ENCODE measurements around the gene ST6GALNAC2.
"Not testable (repeated sequence)": the region's sequence is repeated elsewhere in the genome, so short reads cannot be mapped to it uniquely, and the experiment has no call there.

ST6GALNAC2 gene

DNA sequence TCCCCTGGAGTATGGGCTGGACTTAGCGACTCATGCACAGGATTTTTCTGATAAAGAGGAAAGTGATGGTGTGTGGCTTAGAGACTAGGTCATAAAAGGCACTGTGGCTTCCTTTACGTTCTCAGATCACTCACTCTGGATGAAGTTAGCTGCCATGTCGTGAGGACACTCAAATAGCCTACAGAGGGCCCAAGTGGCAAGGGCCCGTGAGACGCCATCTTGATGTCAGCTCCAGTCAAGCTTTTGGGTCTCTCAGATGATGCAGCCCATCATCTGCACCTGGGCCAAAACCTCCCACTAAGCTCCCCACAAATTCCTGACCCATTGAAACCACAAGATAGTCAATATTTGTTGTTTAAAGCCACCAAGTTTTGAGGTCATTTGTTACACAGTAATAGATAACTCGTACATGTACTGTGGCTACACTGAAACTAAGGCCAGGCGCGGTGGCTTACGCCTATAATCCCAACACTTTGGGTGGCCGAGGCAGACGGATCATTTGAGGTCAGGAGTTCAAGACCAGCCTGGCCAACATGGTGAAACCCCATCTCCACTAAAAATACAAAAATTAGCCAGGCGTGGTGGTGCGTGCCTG lies 14.7 kb downstream of the ST6GALNAC2 start:
- no peak for DNase-seq (ENCODE audit: low spot score)

DNA sequence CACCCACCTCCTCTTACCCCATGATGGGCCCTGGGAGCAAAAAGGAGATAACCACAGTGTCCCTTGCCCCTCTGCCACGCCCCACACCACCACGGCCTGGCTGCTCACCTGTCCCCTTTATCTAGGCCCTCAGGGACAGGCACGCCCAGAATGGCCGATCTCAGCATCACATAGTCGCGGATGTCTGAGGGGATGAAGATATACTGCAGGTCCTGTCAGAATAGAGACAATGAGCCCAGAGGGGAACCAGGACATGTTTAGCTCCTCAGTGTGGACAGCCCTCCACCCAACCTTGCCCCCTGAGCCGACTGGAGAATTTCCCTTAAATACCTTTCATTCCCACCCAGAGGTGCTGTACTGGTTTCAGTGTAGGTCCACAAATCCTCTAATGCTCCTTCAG lies 15.2 kb downstream of the ST6GALNAC2 start:
- no peak for DNase-seq (ENCODE audit: low spot score)

DNA sequence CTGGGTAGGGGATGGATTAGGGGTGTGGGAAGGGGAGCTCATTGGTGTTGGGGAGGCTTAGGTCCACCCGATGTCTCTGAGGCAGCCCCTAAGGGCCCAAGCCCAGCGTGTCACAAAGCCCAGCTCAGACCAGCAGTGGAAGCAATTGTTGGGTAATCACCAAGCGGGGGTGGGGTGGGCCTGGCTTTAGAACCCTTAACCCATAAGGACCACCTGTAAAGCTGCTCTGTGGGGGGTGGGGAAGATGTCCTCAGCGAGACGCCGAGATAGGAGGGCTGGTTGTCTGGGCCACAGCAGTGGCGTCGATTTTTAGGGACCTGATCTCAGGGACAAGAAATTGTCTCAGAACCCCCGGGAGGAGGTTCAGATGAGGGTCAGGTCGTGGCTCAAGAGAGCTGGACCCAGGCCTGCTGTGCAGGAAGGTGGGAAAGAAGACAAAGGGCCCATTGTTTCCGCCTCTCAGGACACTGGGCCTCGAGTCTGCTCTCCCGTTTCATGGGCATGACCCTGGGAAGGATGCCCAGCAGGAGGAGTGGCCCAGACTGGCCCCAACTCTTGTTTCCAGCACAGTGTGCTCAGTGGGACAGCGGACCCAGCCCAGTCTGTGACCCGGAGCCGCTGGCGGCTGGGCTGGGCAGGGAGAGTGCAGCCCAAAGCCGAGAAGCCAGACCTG lies 15.9 kb downstream of the ST6GALNAC2 start:
- DNase-seq (ENCODE audit: low spot score) = peak; percentile 82

DNA sequence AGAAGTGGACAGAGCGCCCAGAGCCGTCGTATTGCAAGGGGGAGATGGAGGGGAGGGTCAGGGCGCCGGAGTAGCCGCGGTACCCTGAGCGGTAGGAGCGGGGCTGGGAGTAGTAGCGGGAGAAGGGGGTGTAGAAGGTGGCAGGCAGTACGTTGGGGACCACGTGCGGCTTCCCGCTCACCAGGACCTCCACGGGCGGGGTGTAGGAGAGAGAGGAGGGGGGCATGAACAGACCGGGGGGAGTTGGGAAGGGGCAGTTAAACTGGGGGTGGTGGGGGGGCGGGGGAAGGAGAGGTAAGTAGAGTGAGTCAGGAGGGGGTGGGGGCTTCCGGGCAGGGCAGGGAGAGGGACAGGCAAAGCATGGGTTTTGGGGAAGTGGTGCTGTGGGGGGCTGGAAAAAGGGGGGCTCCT lies 16.8 kb downstream of the ST6GALNAC2 start:
- no peak for DNase-seq (ENCODE audit: low spot score)

DNA sequence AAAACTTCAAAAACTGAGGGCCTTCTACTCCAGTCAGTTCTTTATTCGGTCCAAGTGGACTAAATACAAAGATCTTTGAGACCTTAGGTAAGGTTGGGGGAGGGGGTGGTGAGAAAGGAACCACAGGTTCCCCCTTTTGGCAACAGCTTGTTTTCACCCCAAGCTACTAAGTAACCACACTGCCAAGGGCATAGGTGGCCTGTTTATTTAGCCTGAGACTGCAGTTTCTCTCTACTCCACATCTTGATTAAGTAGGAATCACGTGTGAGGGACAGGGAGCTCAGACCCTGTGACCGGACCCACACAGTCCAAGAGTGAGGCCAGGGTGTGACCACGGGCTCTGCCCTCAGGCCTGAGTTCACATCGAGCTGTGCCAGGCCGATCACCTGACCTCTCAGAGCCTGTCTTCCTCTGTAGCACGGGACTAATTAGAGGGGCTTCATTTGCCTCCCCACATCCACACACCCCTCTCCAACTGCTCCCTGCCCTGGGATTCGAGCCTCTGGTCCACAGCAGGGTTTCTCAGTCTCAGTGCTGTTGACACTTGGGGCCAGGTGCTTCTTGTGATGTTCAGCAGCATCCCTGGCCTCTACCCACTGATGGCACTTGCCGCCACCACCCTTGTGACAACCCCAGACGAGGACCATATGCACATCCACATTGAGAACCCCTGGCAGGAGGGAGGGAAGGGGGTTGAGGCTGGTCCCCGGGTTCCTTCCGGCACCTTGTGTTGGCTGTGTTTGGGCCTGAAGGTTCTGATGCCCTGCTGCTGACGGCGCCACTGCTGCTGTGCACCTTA lies 17.8 kb downstream of the ST6GALNAC2 start:
- no peak for DNase-seq (ENCODE audit: low spot score)

DNA sequence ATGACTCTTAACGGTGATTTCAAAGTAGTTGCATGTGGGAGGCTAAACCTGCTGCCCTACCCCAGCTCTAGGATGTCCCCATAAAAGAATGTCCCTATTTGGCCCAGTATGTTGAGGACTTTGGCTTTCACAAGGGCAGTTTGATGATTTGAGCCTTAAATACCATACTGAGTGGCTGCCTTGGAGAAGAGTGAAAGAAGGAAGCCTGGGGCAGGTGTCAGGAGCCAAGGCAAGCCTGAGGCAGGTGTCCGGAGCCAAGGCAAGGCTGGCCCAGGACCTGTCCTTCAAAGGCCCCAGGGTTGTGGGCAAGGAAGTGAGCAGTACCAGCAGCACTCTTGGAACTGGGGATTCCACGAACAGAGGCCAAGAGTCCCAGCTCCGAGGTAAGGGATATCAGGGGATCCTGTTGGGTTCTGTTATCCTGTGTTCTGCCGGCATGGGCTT lies 18.6 kb downstream of the ST6GALNAC2 start:
- no peak for DNase-seq (ENCODE audit: low spot score)

DNA sequence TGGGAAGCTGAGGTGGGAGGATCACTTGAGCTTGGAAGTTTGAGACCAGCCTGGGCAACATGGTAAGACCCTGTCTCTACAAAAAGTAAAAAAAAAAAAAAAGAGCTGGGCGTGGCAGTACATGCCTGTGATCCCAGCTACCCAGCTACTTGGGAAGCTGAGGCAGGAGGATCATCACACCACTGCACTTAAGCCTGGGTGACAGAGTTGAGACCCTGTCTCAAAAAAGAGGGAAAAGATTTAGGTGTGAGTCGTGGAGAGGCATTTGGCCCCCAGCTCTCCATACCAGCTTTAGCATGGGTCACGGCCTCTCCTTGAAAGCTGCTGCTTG lies 19.1 kb downstream of the ST6GALNAC2 start:
- DNase-seq (ENCODE audit: low spot score) = no peak

DNA sequence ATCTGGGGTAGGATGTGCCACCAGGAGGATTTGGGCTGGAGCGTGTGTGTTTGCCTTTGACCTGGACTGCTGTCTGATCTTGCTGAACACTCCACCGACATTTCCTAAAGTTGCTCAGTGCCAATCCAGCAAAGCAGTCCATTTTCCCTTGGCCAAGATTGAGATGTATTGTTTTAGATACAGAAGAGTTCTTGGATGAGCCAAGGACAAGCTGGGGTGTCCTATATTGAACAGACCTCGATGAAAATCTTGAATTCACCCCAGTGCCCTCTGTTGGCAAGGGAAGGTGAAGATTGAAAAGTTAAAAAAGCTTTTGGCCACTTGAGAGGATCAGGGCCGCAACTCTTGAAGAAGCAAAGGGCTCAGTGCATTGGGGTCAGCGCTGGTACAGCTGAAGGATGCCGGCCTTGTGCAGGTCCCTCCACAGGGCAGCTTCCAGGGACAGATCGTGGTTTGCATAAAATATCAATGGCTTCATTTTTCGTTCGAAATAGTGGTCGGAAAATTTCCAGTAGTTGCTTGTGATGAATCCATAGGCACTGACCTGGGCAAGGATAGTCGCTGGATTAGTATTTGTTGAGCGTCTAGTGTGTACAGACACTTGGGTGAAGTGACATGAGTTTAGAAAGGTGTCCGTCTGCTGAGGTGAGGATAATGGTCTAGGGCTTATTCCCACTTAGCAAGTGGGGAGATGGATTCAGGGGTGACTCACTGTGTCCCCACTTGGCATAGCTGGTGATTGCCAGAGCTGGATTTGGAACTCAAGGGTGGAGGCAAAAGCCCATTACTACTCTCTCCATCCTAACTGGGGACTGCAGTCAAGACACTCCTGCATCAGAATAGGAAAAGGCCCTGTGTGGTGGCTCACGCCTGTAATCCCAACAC lies 19.7 kb downstream of the ST6GALNAC2 start:
- no peak for DNase-seq (ENCODE audit: low spot score)

DNA sequence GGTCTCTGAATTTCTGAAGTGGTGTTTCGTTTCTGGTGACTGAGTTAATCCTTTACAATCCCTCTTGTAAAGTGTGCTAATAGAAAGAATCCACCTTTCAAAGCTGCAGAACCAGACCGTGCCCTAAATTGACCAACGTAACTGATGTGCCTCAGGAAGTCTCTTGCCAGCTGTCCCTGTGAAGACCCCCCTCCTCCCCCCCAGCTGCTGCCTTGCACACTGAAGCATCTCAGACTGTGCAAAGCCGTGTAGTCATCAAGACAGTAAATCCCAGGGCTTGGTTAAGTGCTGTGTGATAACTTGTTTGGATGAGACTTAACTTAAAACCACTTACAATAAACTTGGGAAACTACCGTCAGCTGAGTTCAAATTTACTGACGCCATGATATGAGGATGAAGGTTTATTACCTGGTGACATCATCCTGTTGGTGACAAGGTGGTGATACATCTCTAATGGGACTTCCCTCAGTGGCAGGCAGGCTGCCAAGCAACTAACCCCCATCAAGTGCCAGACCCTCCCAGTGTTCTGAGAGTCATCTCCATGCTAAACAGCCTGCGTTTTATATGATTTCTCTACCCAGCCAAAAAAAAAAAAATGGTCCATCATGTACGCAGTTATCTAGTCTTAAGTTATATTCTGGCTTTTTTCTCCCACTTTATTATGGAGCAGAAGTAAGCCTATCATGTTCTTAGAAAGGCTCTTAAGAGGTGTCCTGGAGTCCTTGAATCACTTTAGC lies 20.5 kb downstream of the ST6GALNAC2 start:
- DNase-seq (ENCODE audit: low spot score) = not testable (repeated sequence)

DNA sequence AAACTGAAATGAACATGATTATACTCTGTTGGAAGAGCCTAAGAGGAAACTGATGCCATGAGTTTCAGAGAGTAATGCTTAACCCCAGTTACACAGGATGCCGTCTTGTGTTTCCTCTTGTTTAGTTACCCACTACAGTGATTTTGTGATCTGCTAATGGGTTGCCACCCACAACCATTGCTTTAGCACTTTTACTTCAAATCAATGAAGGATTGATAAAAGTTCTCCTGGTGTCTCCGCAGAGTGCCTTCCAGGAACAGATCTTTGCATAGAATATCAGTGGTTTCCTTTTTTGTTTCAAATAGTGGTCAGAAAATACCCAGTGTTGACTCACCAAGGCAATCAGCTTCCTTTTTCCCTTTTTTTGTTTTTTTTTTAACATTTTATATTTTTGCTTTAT lies 22.3 kb downstream of the ST6GALNAC2 start:
- DNase-seq (ENCODE audit: low spot score) = not testable (repeated sequence)

DNA sequence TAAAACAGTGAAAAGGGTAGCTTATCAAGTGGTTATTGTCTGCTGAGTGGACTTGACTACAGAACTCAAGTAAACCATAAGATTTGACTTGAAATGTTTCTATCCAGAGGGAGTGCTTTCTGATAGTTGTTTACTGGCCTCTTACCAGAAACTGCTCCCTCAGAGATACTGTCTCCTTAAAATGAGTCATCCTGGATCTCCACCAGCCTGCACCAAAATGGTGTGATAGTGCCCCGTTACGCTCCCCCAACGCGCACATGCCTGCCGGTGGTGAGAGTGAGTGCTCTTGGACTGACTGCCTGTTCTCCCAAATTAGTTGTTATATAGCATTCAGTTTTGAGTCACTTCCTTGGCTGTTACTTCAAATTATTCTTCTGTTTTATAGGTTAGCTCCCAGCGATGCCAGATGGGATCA lies 22.9 kb downstream of the ST6GALNAC2 start:
- DNase-seq (ENCODE audit: low spot score) = no peak

DNA sequence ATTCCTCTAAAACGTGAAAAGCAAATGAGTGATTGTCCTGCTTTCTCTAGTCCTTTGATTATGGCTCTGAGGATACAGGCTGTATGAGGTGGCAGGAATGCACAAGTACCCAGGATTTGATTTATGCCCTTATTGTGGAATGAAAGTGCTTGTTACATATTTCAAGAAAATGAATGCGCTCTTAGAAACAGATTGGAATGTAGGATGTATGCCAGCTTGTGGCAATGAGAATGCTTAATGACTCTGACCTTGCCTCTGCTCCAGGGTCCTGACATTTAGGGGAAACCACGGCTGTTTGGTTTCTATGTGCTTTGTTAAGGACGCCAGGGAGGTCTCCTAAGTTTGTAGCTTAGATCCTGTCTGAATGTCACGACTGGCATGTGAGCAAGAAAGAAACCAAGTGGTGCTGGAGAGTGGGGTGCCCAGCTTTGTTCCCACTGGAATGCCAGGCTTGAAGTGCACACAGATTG lies 23.8 kb downstream of the ST6GALNAC2 start:
- no peak for DNase-seq (ENCODE audit: low spot score)

DNA sequence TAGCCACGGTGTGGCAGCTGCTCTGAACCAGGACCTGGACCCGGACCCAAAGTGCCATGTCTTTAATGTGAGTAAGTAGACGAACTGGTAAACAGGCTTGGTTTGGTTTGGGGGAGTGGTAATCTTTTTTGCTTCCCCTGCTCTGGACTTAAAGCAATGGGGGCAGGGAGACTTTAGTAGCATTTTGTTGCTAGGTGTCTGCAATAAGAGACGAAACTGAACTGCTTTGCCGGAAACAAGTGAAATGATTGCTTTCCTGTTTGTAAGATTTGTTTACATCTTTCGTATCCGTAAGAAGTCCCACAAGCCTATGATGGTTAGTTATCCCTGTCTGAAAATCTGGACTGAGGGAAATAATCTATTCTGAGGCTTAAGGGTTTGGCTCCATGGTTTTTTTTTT lies 24.3 kb downstream of the ST6GALNAC2 start:
- DNase-seq (ENCODE audit: low spot score) = no peak

DNA sequence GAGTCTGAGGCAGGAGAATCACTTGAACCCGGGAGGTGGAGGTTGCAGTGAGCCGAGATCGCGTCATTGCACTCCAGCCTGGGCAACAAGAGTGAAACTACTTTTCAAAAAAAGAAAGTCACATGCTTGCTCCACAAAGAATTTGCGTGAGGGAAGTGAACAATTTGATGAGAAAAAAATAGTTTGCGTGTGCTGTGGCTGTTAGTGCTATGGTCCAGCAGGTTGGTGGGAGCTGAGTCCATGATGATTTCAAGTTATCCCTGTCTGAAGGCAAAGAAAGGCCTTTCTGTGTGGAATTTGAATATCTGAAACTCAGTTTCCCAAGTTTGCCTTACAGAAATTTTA lies 24.8 kb downstream of the ST6GALNAC2 start:
- no peak for DNase-seq (ENCODE audit: low spot score)

DNA sequence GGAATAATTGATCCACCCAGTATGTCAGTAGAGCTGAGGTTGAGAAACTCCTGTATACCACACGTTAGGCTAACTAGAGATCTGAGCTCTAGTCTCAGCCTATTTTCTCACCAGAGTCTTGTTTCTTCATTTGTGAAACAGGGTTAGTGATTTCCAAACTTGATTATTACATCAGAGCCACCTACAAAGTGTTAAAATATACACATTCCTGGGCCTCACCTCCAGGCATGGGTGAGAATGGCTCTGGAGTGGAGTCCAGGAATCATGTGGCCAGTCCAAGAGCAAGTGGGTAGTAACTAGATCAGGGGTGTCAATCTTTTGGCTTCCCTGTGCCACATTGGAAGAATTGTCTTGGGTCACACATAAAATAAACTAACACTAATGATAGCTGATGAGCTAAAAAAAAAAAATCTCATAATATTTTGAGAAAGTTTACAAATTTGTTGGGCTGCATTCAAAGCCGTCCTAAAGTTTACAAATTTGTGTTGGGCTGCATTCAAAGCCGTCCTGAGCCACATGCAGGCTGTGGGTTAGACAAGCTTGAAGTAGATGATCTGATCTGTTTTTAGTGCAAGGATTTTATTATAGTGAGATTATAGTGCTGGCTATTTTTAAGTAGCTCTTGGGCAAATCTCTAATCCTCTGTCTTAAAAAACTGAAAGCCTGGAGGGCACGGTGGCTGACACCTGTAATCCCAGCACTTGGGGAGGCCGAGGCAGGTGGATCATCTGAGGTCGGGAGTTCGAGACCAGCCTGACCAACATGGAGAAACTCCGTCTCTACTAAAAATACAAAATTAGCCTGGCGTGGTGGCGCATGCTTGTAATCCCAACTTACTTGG lies 25.4 kb downstream of the ST6GALNAC2 start:
- DNase-seq (ENCODE audit: low spot score) = no peak

DNA sequence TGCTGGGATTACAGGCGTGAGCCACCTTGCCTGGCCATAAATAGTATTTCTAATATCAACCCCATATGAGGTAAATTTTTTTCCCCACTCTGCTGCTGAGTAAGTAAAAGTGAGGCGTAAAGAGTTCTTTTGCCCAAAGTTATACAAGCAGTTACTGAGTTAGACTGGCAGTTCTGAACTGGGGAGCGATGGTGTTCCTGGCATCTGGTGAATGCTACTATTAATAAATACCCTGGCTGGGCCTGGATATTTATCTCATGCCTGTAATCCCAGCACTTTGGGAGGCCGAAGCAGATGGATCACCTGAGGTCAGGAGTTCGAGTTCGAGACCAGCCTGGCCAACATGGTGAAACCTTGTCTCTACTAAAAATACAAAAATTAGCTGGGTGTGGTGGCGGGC lies 26.2 kb downstream of the ST6GALNAC2 start:
- not testable (repeated sequence) for DNase-seq (ENCODE audit: low spot score)

DNA sequence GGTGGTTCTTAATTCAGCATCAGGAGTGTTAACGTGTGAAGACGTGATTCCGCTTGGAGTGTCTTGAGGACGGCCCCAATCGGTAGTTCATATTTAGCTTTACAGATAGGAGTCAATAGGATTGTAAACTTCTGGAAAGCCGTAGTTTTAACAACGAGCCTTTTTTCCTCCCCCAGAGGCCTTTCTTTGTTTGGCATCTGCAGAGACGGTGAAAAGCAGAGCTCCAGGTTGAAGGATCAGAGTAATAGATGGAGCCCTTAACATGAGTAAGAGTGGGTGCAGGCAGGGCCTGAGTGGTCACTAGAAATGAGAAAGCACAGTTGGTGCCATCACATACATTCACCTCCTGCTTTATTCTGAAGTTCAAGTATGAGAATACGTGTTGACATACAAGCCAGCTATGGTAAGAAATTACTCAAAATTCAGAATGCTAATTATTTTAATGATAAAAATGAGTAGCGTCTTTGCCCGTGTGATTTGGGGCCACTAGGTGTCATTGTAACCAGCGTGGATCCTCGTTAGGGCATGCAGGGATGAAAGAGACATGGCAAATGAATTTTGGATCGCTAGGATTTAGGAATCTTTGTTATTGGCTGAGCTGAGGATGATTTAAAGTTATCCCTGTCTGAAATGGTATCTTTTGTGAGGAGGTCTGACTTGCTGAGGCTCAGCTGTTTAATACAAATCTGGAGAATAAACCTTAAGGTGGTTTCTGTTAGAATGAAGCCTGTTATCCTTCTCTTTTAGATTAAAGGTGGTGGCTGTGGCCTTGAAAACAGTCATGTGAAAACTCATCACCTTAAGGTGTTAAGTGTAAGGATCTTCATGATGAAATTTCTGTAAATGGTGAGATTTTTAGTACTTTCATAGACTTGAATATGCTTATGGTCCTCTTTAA lies 27.2 kb downstream of the ST6GALNAC2 start:
- DNase-seq (ENCODE audit: low spot score) = peak; percentile 35

DNA sequence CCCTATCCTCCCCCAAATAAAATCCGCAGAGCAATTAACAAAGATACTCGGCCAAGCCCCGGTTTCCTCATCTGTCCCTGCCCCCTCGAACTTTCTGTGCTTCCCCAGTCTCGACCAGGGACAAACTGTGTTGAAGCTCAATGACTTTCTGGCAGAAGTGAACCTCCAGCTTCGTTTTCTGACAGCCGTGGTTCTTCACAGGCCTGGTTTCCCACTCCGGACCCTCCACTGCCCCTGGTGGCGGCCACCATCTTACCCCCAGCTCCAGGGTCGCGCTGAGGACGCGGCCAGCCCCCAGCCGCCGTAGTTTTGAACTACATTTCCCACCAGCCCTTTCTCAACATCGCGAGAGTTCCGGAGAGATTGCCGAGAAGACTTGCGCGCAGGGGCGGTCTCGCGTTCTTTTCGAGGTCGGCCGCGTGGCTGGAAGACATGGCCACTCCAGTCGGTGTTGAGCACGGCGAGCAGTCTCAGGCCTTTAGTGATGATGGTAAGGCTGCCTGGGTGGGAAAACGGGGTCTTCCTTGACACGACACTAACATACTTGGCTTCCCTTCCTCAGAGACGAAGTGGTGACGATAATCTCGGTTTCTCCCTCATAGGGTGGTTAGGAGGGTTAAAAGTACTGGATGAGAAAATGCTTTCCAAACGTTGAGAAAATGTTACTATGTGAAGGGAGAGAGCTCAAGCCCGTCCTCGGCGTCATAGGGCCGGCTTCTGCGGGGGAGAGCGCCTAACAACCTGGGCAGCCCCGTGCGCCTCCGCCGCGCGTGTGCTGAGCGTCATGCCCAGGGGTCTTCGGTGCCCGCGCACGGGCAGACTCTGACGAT lies 28.1 kb downstream of the ST6GALNAC2 start:
- peak; percentile 84 for DNase-seq (ENCODE audit: low spot score)
